ENCODE data around the gene LGR6.

DNA sequence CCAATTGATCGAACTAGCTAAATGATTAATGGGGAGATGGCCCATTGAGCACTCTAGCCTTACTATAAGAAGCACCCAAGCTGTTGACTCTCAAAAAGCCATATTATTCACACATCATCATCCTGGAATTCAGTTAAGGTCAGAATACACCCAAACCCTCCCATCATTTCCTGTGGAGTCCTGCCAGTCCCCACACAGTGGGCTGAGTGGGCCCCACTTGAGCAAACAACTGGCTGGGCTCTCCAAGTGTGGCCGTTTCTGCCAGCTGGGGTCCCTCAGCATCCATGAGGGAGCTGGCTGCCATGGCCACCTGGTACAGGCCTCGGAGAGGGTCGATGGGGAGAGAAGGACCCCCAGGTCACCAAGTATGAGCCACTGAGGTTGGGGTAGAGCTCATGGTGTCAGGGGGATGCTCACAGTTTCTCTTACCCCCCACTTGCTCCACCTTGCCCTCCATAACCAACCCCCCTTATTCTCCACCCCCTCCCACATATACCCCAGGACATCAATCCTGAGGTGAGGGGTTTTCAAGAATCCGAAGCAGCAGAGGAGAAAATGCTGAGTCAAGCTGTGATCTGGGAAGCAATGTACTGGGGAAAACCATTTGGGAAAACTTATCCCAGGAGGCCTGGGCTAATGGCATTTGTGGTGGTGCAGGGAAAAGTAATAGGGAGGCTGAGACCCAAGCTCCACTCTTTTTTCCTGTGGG lies 87.9 kb downstream of the LGR6 start:
- TF ChIP-seq YY1 (IDR thresholded peaks at IDR 0.05; ENCODE audit: insufficient read depth, insufficient read length) (no peak), ZNF274 (IDR thresholded peaks at IDR 0.05; ENCODE audit: low read depth, low read length) (no peak)

All from NT2/D1 (cell line).